Right lobe of liver (tissue), 4 donors: ENCODE results near the gene SMARCB1.

Experiments
- CTCF ChIP-seq, 4 donors: fragments of 200-600 bp in 3 of 4; fragments of 450-650 bp in 1 of 4; IDR thresholded peaks; one replicate each; pipeline versions ENCODE4 v1.5.1 to v1.8.0; 2016 to 2022; ENCODE audit warnings: antibody characterized with exemption in 4 of 4, mild to moderate bottlenecking in 2 of 4
- POLR2A ChIP-seq: fragments of 450-650 bp; IDR thresholded peaks from one replicate; pipeline ENCODE4 v1.6.1; 2017; ENCODE audit warnings: antibody characterized with exemption, mild to moderate bottlenecking
- donor health status: DM: no; HTN: no; CAD: no.
- donor health status: DM: no; HTN: no; CAD: no.
- donor health status: DM: no; HTN: yes; CAD: no.

GRCh38 chr22:23842599-23842998 is 55.8 kb downstream of the SMARCB1 start:
- no peak for TF ChIP-seq CTCF (IDR thresholded peaks at IDR 0.05)
- no peak for TF ChIP-seq POLR2A
